Natural killer cell treated with Interleukin-12 subunit alpha and Interleukin-12 subunit beta and Interleukin-15 and Interleukin-18, amount 100 ng/mL, for 72 hours (primary cell): ENCODE results near the gene HSPBP1. TPM values are rescaled to one million over a fixed set of nuclear protein-coding genes. Genes with fewer than 3 reads are reported as not detected.
"Not testable (repeated sequence)": the region's sequence is repeated elsewhere in the genome, so short reads cannot be mapped to it uniquely, and the experiment has no call there.

Experiments
- ATAC-seq, 2 donors: fragments of 150-1000 bp; cut with Tn5 transposase in 1 of 2; sonication (Bioruptor Pico), chemical (Tn5 transposase) in 1 of 2; 2 replicates each; pipeline ENCODE4 v1.10.0; 2021
- DNase-seq: peaks from one replicate; pipeline ENCODE4 v3.0.0; 2022; ENCODE audit warnings: low spot score
- H3K27ac Mint-ChIP-seq, 2 donors: 1 replicate in 1 of 2; 2 replicates in 1 of 2; pipeline ENCODE4 v1.8.0; 2022; ENCODE audit warnings: mixed read lengths in 2 of 2, mild to moderate bottlenecking in 1 of 2, moderate library complexity in 1 of 2
- H3K27me3 Mint-ChIP-seq, 2 donors: 1 replicate in 1 of 2; 2 replicates in 1 of 2; pipeline ENCODE4 v1.8.0; 2022; ENCODE audit warnings: mixed read lengths in 2 of 2
- H3K36me3 Mint-ChIP-seq: one replicate; pipeline ENCODE4 v1.8.0; 2022; ENCODE audit warnings: mixed read lengths
- H3K4me1 Mint-ChIP-seq, 2 donors: 1 replicate in 1 of 2; 2 replicates in 1 of 2; pipeline ENCODE4 v1.8.0; 2022; ENCODE audit warnings: low read depth in 2 of 2, mixed read lengths in 2 of 2, mild to moderate bottlenecking in 1 of 2
- H3K4me3 Mint-ChIP-seq: one replicate; pipeline ENCODE4 v1.8.0; 2022; ENCODE audit warnings: mixed read lengths
- H3K9me3 Mint-ChIP-seq: 2 replicates; pipeline ENCODE4 v1.8.0; 2022; ENCODE audit warnings: mixed read lengths
- total RNA-seq, 2 donors: library from RNA; stranded (reverse); gene quantifications; one replicate each; pipeline ENCODE4 v1.2.3, GENCODE V29; 2022

HSPBP1 gene
- total RNA-seq, 2 donors from 2014 or later: 38.2 to 53.1 TPM

- H3K36me3 Mint-ChIP-seq: peaks cover 5% of the 10 kb centered on the region
- no peak overlapping the region for H3K4me3 Mint-ChIP-seq
- ATAC-seq (no peak), DNase-seq (no peak)
- H3K27ac Mint-ChIP-seq: peak overlapping the region in 1 of 2 donors; percentile 34
- peaks cover 0 to 11% of the 10 kb centered on the region in 2 donors for H3K4me1 Mint-ChIP-seq
- no peaks in the 10 kb centered on the region for H3K9me3 Mint-ChIP-seq
- no peaks in the 10 kb centered on the region for H3K27me3 Mint-ChIP-seq
Measured at GRCh38 chr19:55226273-55226672, 53.6 kb downstream of the HSPBP1 start.

GRCh38 chr19:55225415-55225958 is 54.4 kb downstream of the HSPBP1 start:
- H3K36me3 Mint-ChIP-seq: peaks cover 11% of the 10 kb centered on the region
- H3K4me1 Mint-ChIP-seq: peaks cover 0 to 12% of the 10 kb centered on the region in 2 donors
- no peaks in the 10 kb centered on the region for H3K9me3 Mint-ChIP-seq
- DNase-seq: no peak
- ATAC-seq: no peak
- H3K4me3 Mint-ChIP-seq: no peak overlapping the region
- H3K27ac Mint-ChIP-seq: peak overlapping the region; percentile 12 to 34
- no peaks in the 10 kb centered on the region for H3K27me3 Mint-ChIP-seq

GRCh38 chr19:55224679-55225414 is 55.1 kb downstream of the HSPBP1 start:
- H3K27me3 Mint-ChIP-seq, DNase-seq, H3K4me3 Mint-ChIP-seq, ATAC-seq, H3K9me3 Mint-ChIP-seq: not testable (repeated sequence)
- Mint-ChIP-seq H3K36me3 (peaks cover 11% of the 10 kb centered on the region), H3K4me1 (peaks cover 0 to 15% of the 10 kb centered on the region in 2 donors), H3K27ac (peak overlapping the region in 1 of 2 donors; percentile 12)

GRCh38 chr19:55224038-55224665 is 55.8 kb downstream of the HSPBP1 start:
- DNase-seq (no peak), ATAC-seq (no peak)
- H3K4me1 Mint-ChIP-seq: peaks cover 0 to 15% of the 10 kb centered on the region in 2 donors
- H3K9me3 Mint-ChIP-seq: no peaks in the 10 kb centered on the region
- no peaks in the 10 kb centered on the region for H3K27me3 Mint-ChIP-seq
- peaks cover 11% of the 10 kb centered on the region for H3K36me3 Mint-ChIP-seq
- no peak overlapping the region for H3K27ac Mint-ChIP-seq
- H3K4me3 Mint-ChIP-seq: no peak overlapping the region

- Mint-ChIP-seq H3K4me1 (peaks cover 0 to 15% of the 10 kb centered on the region in 2 donors), H3K9me3 (no peaks in the 10 kb centered on the region), H3K4me3 (no peak overlapping the region), H3K27ac (no peak overlapping the region), H3K27me3 (no peaks in the 10 kb centered on the region), H3K36me3 (peaks cover 11% of the 10 kb centered on the region)
- DNase-seq (no peak), ATAC-seq (peak in 1 of 2 donors; percentile 5)
Measured at GRCh38 chr19:55223291-55224037, 56.4 kb downstream of the HSPBP1 start.

GRCh38 chr19:55220525-55220924 is 59.4 kb downstream of the HSPBP1 start:
- peaks cover 11 to 19% of the 10 kb centered on the region in 2 donors for H3K4me1 Mint-ChIP-seq
- H3K9me3 Mint-ChIP-seq: no peaks in the 10 kb centered on the region
- H3K36me3 Mint-ChIP-seq: peaks cover 11% of the 10 kb centered on the region
- no peak overlapping the region for H3K4me3 Mint-ChIP-seq
- DNase-seq (no peak), ATAC-seq (no peak)
- no peak overlapping the region for H3K27ac Mint-ChIP-seq
- H3K27me3 Mint-ChIP-seq: peaks cover 4 to 8% of the 10 kb centered on the region in 2 donors

- DNase-seq (no peak), ATAC-seq (peak; percentile 55 to 71)
- Mint-ChIP-seq H3K27me3 (peaks cover 7 to 19% of the 10 kb centered on the region in 2 donors), H3K4me3 (peak overlapping the region; percentile 45), H3K9me3 (peaks cover 3% of the 10 kb centered on the region), H3K36me3 (peaks cover 9% of the 10 kb centered on the region), H3K4me1 (peaks cover 11 to 22% of the 10 kb centered on the region in 2 donors), H3K27ac (peak overlapping the region in 1 of 2 donors; percentile 45)
Measured at GRCh38 chr19:55216461-55217198, 63.3 kb downstream of the HSPBP1 start.

- no peak for DNase-seq
- peaks cover 3% of the 10 kb centered on the region for H3K9me3 Mint-ChIP-seq
- peaks cover 11 to 19% of the 10 kb centered on the region in 2 donors for H3K4me1 Mint-ChIP-seq
- H3K27me3 Mint-ChIP-seq: peaks cover 7 to 21% of the 10 kb centered on the region in 2 donors
- no peak for ATAC-seq
- no peak overlapping the region for H3K4me3 Mint-ChIP-seq
- H3K27ac Mint-ChIP-seq: no peak overlapping the region
- H3K36me3 Mint-ChIP-seq: no peaks in the 10 kb centered on the region
Measured at GRCh38 chr19:55213547-55213946, 66.4 kb downstream of the HSPBP1 start.

GRCh38 chr19:55212447-55212846 is 67.5 kb downstream of the HSPBP1 start:
- H3K27ac Mint-ChIP-seq: no peak overlapping the region
- ATAC-seq (peak; percentile 63 to 71), DNase-seq (peak; percentile 71)
- H3K36me3 Mint-ChIP-seq: no peaks in the 10 kb centered on the region
- H3K4me3 Mint-ChIP-seq: no peak overlapping the region
- peaks cover 7 to 21% of the 10 kb centered on the region in 2 donors for H3K27me3 Mint-ChIP-seq
- H3K4me1 Mint-ChIP-seq: peaks cover 11 to 19% of the 10 kb centered on the region in 2 donors
- H3K9me3 Mint-ChIP-seq: peaks cover 3% of the 10 kb centered on the region

Other genes starting within 250 kb of the HSPBP1 start
- under 1 TPM in 1 of 2 donors, not detected in 1; 0.22 TPM for gene GP6, start 241.8 kb downstream of the HSPBP1 start, total RNA-seq
- 10 to 100 TPM; 13.4 to 31.0 TPM for gene RDH13, start 217.0 kb downstream of the HSPBP1 start, total RNA-seq
- gene EPS8L1, start 204.2 kb downstream of the HSPBP1 start, total RNA-seq: 1 to 10 TPM; 1.3 to 8.7 TPM
- 100 to 1,000 TPM; 157 to 251 TPM for gene PPP1R12C, start 162.5 kb downstream of the HSPBP1 start, total RNA-seq
- gene TNNT1, start 130.9 kb downstream of the HSPBP1 start, total RNA-seq: not detected
- not detected for gene TNNI3, start 122.4 kb downstream of the HSPBP1 start, total RNA-seq
- gene DNAAF3, start 113.5 kb downstream of the HSPBP1 start, total RNA-seq: not detected
- gene SYT5, start 99.8 kb downstream of the HSPBP1 start, total RNA-seq: not detected
- under 1 TPM in 1 of 2 donors, not detected in 1; 0.11 TPM for gene PTPRH, start 70.6 kb downstream of the HSPBP1 start, total RNA-seq
- 10 to 100 TPM in 1 of 2 donors, 1 to 10 TPM in 1; 8.3 to 31.6 TPM for gene TMEM86B, start 51.3 kb downstream of the HSPBP1 start, total RNA-seq
- 100 to 1,000 TPM; 260 to 492 TPM for gene PPP6R1, start 21.1 kb downstream of the HSPBP1 start, total RNA-seq
- 10 to 100 TPM; 11.9 to 15.7 TPM for gene BRSK1, start 3.9 kb upstream of the HSPBP1 start, total RNA-seq
- 1 to 10 TPM in 1 of 2 donors, under 1 TPM in 1; 0.67 to 2.7 TPM for gene TMEM150B, start 45.2 kb upstream of the HSPBP1 start, total RNA-seq
- 10 to 100 TPM in 1 of 2 donors, 1 to 10 TPM in 1; 9.7 to 22.1 TPM for gene KMT5C, start 59.8 kb upstream of the HSPBP1 start, total RNA-seq
- not detected for gene COX6B2, start 74.6 kb upstream of the HSPBP1 start, total RNA-seq
- not detected for gene GARIN5B, start 83.2 kb upstream of the HSPBP1 start, total RNA-seq
- under 1 TPM in 1 of 2 donors, not detected in 1; 0.78 TPM for gene IL11, start 90.4 kb upstream of the HSPBP1 start, total RNA-seq
- gene TMEM190, start 96.7 kb upstream of the HSPBP1 start, total RNA-seq: not detected
- gene TMEM238, start 104.2 kb upstream of the HSPBP1 start, total RNA-seq: 1 to 10 TPM; 5.2 to 8.3 TPM
- 1,000 to 10,000 TPM; 1,106 to 1,518 TPM for gene RPL28, start 105.8 kb upstream of the HSPBP1 start, total RNA-seq
- 100 to 1,000 TPM; 247 to 423 TPM for gene UBE2S, start 127.7 kb upstream of the HSPBP1 start, total RNA-seq
- not detected for gene SHISA7, start 163.2 kb upstream of the HSPBP1 start, total RNA-seq
- gene ISOC2, start 181.5 kb upstream of the HSPBP1 start, total RNA-seq: 10 to 100 TPM; 25.6 to 45.1 TPM
- not detected for gene C19orf85, start 184.6 kb upstream of the HSPBP1 start, total RNA-seq
- gene ZNF628, start 196.5 kb upstream of the HSPBP1 start, total RNA-seq: 10 to 100 TPM in 1 of 2 donors, 1 to 10 TPM in 1; 8.0 to 12.3 TPM
- gene NAT14, start 205.1 kb upstream of the HSPBP1 start, total RNA-seq: 10 to 100 TPM in 1 of 2 donors, 1 to 10 TPM in 1; 6.1 to 14.0 TPM
- gene SSC5D, start 208.3 kb upstream of the HSPBP1 start, total RNA-seq: under 1 TPM in 1 of 2 donors, not detected in 1; 0.50 TPM